ENCODE data around the gene HIPK2.

GRCh38 chr7:139681812-139682135 lies 96.0 kb downstream of the HIPK2 start:
- TF ChIP-seq CTCF (IDR thresholded peaks at IDR 0.05) (no peak), POLR2A (IDR thresholded peaks at IDR 0.05) (no peak), POLR2AphosphoS5 (IDR thresholded peaks at IDR 0.05) (no peak)
